Activated CD8-positive, alpha-beta memory T cell treated with anti-CD3 and anti-CD28 coated beads, Interleukin-2, amount 50 U/mL, for 48 hours (primary cell): ENCODE measurements around the gene SLC4A1.

Source experiments
- DNase-seq: peaks from one replicate; pipeline ENCODE4 v3.0.0-alpha.2; 2020

The SLC4A1 gene

DNA sequence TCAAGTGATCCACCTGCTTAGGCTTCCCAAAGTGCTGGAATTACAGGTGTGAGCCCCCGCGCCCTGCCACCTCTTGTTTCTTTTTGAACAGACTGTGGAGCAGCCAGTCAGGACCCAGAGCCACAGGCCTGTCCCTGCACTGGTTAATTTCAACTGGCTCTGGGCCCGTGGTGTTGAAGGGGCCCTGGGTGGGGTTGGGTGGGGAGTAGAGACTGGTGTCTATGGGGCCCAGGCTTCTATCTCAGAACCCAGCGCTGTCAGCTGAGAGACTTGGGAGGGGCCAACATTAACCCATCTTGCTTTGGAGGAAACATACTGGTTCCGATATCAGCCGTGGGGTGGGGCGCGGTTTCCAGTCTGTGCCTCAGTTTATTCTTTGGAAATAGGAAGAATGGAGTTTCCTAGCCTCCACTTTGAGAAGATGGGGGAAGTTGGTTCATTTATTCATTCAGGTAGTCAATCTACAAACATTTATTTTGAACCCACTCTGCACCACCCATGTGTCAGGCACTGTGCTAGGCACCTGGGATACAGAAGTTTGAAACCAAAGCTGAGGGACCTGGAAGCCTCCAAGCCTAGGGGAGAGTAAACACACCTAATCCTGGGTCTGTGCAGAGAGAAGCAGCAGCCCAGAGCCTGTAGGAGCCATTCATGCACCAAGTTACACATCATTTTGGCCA, 15.5 kb upstream of the SLC4A1 start:
- no peak for DNase-seq

DNA sequence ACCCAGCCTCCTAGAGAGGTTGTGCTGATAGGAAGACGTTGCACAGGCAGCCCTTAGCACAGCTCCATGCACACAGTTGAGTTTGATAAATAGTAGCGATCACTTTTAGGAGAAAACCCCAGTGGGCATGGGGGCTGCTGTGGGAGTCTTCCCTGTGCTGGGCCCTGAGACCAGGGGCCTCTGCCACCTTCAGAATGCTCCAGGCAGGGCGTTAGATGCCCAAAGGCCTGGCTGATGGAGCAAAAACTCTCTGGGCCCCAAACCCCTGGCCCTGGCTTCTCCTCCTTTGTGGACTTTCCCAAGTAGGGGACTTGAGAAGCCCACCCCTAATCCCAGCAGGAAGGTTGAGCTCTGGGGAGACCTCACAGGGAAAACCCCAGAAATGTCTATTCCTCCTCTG, 14.3 kb upstream of the SLC4A1 start:
- no peak for DNase-seq

DNA sequence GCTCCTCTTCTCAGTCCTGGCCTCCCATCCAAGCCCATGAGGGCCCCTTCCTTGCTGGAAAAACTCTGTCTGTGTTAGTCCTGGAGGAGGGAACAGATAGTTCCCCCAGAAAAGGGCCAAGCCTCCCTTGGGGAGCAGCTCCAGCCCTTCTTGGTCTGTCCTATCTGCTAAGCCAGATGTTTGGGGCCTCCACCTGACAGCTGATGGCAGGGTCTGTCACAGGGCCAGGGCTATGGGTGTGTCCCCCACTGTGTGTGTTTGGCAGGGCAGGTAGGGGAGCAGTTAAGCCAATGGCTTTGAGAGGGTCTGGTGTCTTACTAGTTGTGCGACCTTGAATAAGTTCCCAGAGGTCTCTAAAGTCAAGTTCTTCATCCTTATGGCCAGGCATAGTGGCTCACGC, 13.6 kb upstream of the SLC4A1 start:
- DNase-seq = no peak

DNA sequence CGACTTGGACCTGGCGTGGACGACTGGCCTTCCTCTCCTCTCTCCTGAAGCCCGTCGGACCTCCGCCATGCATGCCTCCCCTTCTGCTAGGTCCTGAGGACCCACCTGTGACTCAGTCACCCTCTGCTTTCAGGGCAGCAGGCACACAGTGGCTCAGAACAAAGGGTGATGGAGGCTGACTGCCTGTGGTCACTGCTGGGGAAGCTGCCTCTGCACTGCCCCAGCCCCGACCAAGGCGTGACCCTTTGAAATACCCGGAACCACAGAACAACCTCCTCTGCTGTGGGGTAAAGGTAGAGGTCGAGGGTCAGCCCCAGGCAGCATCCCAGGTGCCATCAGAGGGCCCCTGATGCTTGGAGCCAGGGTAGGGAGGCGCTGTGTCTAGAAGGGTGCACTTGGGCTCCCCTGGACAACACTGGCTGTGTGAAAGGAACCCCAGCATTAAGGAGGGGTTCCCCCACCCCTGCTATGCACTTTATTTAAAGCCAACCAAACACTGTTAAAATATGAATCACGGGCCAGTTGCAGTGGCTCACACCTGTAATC, 12.5 kb upstream of the SLC4A1 start:
- no peak for DNase-seq

DNA sequence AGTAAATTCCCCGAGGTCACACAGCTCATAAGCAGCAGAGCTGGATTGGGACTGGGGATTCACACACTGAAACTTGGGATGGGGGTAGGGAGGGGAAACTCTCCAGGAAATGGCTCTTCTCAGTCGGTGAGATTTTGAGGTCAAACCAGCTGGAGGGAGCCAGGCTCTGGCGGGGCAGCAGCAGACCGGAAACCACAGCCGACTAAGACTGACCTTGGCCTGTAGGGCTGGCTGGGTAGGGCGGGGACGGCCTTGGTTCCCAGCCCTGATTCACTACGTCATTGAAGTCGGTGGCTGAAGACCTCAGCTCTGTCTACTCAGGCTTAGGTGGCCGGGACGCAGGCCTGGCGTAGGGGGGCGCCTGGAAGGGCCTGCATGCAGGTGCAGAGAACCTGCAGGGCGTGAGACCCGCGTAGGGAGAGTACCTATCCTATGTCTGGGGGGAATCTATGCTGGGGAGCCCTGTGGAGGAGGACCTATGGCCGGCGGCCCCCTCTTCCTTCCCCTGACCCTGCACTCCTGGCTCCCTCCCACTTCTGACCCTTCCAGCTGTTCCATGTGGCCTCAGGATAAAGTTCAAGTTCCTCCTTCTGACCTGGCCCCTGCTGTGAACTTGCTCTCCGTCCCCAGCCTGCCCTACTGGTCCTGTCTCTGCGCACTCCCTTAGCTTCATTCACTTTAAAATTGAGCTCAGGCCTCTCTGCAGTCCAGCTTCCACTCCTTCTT, 11.9 kb upstream of the SLC4A1 start:
- no peak for DNase-seq

DNA sequence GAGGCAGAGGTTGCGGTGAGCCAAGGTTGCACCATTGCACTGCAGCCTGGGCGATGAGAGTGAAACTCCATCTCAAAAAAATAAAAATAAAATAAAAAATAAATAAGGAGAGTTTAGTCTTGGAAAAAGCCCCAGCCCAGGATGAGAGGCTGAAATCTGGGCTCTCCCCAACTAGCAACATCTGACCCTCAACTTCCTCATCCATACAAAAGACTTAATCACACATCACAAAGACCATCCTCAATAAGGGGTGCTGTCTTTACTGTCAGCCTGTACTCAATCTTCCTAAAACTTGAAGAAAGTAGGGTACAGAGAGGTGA, 11.4 kb upstream of the SLC4A1 start:
- no peak for DNase-seq

DNA sequence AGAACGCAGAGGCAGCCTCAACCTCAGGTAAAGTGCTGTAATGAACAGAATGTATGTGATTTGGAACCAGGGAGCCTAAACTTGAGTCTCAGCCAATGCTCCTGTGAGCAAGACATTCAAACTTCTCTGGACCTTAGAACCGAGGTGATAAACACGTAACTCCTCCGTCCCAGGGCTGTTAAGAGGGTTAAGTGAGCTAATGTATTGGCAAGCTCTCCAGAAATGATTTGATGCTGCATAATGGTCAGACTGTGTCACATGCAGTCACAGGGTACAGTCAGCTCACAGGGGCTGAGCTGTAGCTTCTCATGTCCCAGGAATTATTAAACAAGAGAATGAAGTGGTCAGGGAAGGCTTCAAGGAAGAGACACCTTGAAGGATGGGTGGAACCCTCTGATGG, 10.0 kb upstream of the SLC4A1 start:
- DNase-seq = no peak

DNA sequence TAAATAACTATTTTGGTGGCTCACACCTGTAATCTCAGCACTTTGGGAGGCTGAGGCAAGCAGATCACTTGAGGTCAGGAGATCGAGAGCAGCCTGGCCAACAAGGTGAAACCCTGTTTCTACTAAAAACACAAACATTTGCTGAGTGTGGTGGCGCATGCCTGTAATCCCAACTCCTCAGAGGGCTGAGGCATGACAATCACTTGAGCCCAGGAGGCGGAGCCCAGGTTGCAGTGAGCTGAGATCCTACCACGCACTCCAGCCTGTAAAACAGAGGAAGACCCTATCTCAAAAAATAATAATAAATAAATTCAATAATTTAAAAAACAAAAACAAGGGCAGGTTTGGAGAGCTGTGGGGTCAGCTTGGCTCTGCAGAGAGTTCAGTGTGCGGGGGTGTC, 5.7 kb upstream of the SLC4A1 start:
- no peak for DNase-seq

DNA sequence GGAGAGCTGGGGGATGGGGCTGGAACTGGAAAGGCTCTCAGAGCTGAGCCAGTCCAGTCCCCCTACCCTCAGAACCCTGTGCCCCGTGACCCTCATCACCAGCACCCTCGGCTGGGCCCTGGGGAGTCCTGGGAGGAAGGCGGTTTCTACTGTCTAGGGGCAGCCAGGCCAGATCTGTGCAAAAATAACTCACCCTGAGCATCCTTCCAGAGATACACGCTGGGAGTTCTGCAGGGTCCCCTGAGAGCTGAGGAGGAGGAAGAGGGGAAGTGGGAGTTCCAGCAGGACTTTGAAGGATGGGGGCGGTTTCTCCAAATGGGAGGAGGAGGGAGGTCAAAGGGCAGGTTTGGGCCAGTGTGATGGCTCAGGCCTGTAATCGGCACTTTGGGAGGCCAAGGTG, 5.0 kb upstream of the SLC4A1 start:
- DNase-seq = no peak

DNA sequence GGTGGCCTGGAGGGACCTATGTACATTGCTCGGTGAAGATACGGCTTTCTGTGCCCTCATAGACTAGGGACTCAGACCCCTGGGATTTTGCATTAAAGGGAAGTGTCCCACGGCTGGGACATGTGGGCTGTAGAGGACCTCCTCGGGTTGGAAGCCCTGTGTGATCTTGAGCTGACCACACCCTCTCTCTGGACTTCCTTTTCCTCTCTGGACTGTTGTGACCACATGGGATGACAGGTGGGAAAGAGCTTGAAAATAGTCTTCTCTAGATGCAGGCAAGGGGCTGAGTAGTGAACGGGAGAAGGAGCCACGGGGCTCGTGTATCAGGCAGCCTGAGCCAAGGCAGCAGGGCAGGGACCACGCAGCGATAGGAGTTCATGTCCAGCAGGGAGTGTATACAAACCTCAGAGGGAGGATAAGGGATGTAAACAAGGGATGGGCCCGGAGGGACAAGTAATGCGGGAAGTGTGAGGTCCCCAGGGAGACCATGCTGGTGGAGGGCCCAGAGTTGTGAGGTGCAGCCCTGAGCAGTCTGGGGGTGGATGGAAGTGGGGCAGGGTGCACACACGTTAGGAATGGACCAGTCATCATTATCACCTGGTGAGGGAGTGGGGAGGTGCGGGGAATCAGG, 4.5 kb upstream of the SLC4A1 start:
- DNase-seq = no peak

DNA sequence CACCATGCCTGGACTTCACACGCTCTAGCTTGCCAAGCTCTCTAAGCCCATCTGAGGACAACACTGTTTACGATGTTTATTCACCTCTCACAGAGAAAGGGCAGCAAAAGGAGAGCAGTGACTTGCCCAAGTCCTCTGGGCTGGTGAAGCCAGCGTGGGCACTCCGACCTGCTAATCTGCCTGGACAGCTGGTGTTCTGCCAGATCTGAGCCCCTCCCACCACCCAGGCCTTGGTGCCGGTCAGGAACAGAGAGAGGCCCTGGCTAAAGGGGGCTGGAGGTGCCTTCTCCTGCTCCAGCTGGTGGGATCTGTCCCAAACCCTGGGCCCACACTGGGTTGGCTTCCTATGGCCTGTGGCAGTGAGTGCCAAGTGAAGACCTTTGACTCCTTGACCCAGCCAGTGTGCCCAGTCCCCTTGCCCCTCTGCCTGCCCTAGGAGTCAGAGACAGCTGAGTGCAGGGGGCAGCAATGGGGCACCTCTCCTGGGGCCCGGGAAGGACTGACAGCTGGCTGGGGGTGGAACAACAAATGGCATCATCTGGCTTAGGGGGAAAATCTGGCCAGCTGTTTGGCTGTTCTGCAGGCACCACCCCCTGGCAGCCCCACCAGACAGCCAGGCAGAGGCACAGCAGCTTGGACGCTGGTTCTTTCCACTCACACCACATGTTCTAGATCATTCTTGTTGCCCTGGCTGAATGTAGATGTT, 1.8 kb upstream of the SLC4A1 start:
- DNase-seq = no peak

DNA sequence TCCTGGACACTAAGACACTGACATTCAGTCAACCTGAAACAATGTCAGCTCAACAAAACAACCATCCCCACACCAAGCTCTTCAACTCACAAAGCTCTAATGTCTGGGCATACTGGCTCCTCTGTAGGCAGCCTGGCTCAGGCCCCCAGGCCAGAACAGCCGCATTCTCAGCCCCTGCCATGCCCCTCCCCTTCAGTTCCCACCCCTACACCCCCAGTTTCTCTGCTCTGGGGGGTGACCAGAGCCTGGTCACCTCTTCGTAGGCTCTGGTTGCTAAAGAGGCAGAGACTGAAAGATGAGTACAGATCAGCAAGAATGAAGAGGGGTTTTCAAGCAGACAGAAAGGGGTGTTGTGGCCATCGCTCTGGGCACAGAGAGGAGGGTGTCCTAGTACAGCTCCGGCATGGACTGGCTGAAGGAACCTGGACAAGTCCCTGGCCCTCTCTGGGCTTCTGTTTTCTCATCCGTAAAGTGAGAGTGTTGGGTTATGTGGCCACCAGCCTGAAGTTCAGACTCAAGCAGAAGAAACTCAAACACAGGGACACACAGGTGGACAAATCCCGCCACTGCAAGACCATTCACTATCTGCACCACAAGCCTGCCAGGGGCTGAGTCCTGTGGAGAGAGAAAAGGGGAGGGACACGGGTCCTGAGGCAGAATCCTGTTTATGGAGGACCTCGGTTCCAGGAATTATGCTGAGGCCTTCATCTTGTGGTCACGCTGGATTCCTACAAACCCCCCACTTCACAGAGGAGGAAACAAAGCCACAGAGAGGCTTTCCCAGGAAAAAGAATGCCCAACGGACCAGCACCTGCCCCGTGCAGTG, 987 bp upstream of the SLC4A1 start:
- DNase-seq = no peak

DNA sequence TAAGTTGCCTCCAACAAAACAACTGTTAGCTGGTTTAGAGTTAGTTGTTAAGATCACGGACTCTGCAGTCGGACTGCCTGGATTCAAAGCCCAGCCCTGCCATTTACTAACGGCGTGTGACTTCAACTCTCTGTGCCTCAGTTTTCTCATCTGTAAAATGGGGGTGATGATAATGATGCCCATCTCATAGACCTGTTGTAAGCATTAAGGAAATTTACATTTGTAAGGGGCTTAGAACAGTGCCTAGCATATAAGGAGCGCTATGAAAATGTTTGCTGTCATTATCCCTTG, 825 bp downstream of the SLC4A1 start:
- DNase-seq = no peak

DNA sequence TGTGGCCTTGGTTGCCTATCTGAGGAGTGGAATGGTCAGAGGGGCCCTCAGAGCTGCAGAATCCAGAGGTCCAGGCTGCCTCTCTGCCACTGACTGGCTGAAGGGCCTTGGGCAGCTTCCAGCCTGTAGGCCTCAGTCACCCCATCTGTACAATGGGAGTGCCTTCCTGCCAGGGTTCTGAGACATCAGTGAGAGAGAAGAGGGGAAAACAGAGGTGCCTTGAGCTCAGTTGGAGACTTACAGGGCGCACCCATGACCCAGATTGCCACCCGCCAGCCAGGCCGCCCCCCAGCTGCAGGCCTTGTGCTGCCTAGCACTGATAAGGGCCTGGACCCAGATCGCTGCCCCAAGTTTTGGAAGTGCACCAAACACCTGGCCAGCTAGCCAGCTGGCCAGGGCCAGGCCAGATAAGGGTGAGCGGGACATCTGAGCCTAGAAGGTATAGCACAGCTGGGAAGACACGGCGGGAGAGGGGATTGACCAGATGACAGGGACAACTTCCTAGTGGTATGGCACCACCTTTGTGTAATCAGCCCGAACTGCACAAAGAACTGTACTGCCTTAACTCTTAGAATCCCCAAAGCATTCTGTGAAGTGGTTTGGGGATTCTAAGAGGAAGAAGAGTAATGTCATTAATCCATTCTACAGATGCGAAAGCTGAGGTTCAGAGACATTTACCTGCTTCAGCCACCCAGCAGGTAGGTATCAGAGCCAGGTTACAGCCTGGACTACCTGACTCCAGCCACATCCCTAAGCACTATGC, 1.4 kb downstream of the SLC4A1 start:
- no peak for DNase-seq

DNA sequence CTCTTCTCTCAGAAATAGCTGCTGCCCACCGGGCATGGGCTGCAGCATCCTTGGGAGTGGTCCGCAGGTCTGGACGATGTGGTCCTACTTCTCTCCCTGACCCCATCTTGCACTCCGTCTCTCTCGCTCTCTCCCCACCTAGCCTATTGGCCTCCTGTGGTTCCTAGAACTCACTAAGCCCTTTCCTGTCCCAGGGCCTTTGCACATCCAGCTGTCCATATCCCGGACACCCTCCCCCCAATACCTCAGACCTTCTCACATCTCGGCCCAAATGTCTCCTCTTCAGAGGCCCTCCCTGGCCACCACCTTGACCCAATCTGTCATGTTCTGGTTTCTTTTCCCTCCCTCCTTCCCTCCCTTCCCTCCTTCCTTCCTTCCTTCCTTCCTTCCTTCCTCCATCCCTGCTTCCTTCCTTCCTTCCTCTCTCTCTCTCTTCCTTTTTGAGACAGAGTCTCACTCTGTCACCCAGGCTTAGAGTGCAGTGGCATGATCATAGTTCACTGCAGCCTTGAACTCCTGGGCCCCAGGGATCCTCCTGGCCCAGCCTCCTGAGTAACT, 4.5 kb downstream of the SLC4A1 start:
- DNase-seq = no peak

DNA sequence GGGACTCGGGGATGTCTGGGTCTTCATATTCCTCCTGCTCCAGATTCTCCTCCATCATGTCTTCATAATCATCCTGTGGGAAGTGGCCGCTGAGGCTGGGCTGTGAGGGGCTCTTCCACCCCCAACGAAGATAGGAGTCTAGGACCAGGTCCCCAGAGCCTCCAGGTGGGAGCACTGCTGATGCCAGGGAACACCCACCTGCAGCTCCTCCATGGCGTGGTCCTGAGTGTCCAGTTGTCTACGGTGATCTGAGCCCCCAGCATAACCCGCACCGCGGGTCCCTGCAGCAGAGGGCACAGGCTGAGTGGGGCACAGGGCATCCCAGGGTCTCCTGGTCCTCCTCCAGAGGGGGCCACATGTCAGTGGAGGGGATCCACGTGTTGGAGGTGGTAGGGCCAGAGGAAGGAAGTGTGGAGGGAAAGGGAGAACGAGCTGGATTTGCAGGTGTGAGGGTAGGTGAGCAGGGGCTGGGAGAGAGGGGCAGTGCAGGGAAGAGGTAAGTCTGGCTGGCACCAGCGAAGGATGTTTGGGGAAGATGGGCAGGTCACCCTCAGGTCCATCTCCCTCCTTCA, 5.2 kb downstream of the SLC4A1 start:
- DNase-seq = no peak

DNA sequence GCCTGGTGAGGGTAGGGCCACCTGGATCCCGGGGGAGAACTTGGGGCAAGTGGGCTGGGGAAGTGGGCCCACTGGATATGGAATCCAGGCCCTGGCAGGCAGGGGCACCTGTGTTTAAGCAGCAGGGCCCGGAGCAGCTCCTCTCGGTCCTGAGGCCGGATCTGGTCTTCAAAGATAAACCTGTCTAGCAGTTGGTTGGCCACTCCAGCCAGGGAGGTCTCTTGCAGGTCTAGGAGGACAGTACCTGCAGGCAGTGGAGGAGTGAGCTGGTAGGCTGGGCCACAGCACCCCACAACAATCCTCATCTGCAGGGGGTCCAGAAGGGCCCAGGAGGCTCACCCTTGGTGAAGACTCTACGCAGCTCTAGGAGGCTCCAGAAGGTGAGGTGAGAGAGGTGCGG, 7.6 kb downstream of the SLC4A1 start:
- no peak for DNase-seq

DNA sequence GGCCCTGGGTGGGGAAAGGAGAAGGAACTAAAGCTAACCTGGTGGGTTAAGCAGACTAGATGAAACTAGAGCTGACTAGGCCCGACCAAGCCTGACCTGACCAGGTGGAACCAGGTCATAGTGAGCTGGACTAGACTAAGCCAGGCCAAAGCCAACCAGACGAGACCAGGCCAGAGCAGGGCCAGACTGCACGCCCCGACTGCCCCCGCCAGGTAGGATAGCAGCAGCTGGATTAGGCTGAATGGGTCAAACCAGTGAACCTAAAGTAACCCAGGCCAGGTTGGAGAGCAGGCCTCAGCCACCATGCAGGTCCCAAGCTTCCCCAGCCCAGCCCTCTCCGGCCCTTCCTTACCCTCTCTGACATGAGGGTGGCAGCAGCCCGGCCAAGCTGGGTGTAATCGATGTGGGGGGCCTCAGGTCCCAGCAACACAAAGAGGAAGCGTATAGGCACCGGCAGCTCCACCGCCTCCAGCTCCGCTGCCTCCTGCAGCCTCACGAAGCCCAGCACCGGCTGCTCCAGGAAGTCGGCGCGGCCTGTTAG, 9.1 kb downstream of the SLC4A1 start:
- DNase-seq = no peak

DNA sequence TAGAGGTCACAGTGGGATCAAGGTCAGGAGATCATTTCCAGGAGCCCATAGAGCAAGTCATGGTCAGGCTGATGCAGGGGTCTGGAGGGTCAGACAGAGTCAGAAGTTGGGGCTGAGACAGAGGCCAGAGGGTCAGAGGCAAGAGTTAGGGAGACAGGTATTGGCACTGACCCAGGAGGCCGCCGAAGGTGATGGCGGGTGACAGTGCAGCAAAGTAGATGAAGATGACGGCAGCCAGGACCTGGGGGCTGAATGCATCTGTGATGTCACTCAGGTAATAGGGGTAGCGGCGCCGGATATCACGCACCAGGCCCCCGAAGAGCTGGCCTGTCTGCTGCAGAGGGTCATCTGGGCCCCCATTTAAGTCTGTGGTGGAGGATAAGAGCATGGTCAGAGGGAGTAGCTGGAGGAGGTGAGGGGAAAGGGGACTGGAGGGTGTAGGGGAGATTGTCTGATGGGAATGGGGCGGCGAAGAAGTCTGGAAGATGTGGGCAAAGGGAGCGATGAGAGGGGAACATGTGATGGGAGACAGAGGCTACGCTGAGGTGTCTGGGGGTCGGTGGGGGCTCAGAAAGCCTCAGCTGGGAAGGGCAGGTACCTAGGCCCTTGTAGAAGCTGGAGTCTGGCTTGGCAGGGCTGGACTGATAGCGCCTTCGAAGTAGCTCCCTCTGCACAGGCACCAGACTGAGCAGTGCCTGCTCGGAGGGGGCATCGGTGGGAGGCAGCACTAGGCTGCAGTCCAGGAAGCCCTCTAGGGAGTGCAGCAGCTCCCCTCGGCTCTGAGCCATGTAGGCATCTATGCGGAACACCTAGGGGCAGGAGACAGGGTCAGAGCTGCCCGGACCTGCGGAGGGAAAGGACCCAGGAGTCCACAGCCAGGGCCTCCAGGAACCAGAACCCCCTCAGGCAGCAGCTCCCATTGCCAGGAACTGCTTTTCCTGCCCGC, 9.8 kb downstream of the SLC4A1 start:
- DNase-seq = no peak

DNA sequence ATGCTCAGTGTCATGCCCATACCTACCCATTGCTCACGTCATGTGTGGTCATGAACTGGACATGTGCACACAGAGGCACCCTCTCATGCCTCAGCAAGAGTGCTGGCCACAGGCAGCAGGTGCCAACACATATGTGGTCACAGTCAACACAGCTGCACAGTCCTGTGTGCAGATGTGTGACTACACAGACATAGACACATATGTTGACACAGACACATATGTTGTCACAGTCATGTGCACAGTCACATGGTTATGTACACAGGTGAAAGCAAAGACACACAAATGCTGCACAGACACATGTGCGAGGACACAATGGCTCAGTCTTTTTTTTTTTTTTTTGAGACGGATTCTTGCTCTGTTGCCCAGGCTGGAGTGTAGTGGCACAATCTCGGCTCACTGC, 11.3 kb downstream of the SLC4A1 start:
- DNase-seq = no peak
